D341Med (cell line): ENCODE results near the gene NOSIP.

Experiments
- DNase-seq: peaks from one replicate; pipeline ENCODE4 v3.0.0; 2012; ENCODE audit warnings: low spot score

The NOSIP gene

DNA sequence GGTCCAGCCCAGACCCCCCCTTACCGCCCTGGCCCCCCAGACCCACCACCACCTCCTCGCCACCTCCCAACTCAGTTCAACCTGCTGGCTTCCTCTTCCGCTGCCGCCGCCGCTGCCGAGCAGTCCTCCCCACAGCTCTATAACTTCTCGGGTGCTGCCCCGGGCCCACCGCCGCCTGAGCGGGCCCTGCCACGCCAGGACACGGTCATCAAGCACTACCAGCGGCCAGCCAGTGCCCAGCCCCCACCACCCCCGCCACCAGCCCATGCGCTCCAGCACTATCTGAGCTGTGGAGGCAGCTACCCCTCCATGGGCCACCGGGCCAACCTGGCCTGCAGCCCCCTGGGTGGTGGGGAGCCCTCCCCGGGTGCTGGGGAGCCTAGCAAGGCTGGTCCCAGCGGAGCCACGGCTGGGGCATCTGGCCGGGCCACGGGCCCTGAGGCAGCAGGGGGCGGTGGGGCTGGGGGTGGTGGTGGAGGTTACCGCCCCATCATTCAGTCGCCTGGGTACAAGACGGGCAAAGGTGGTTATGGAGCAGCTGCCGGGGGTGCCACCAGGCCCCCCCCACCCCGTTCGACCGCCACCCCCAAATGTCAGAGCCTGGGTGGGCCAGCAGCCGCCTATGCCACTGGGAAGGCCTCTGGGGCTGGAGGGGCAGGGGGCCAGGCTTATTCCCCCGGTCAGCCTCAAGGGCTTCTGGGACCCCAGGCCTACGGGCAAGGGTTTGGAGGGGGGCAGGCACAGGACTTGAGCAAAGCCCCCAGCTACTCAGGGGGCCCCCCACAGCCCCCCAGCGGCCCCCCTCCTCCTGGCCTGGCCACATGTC is 14.8 kb upstream of the NOSIP start:
- DNase-seq, result peak; percentile 14

DNA sequence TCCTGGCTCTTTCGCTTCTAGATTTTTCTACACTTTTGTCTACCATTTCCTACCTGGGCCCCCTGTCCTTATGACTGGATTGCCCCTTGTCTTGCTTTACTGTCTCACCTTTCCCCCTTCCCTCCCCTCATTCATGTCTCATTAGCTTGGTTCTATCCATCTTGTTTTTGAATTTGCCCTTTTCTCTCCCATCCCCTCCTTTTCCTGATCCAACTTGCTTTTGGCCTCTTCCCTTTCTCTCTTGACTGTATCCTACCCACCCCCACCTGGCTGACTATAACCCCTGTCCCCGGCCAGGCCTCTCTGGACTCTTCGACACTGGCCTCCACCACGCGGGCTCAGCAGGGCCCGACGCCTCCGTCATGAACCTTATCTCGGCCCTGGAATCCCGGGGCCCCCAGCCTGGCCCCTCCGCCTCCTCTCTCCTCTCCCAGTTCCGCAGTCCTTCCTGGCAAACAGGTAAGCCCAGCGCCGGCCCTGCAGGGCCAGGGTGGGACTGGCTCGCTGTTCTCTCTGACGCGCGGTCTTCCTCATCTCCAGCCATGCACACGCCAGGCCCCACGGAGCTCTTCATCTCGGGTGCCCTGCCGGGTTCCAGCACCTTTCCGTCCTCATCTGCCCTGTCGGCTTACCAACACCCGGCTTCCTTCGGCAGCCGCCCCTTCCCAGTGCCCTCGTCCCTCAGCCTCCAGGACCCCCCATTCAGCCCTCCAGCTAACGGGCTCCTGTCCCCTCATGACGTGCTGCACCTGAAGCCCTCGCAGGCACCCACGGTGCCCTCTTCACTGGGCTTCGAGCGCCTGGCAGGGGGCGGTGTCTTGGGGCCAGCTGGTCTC is 14.0 kb upstream of the NOSIP start:
- DNase-seq, result peak; percentile 20

DNA sequence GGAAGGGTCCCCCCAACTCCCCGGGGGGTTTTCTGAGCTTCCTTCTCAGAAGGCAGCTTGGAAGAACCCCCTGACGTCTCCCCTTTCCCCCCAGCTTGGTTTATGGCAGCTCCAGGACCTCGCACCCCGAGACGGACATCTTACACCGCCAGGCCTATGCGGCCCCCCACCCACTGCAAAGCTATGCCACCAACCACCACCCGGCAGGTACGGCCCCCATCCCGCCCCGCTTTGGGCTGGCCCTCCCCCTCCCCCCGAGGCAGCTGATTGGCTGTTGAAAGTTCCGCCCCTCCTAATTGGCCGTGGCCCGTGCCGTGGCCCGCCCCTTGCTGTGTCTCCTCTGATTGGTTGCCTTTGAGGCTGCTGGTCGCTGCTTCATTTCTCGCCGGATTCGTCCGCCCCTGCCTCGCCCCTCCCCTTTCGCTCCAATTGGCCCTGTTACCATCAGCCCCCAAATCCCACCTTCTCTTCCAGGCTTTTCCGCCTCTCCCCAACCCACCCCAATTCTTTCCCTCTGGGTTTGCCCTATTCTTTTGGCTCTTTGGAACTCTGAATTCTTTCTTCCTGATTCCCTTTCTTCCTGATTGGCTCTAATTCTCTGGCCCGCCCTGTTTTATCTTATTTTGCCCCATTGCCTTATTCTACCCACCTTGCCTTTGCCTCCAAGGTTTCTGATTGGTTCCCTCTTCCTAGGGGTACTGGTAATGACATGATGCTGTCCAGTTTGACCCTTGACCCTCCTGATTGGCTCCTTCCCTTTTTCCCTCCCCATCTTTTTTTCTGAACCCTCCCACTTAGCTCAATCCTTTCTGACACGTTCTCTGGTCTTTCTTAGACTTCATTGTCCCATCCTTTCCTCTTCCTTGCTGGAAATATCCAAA is 13.1 kb upstream of the NOSIP start:
- DNase-seq, result peak; percentile 99

DNA sequence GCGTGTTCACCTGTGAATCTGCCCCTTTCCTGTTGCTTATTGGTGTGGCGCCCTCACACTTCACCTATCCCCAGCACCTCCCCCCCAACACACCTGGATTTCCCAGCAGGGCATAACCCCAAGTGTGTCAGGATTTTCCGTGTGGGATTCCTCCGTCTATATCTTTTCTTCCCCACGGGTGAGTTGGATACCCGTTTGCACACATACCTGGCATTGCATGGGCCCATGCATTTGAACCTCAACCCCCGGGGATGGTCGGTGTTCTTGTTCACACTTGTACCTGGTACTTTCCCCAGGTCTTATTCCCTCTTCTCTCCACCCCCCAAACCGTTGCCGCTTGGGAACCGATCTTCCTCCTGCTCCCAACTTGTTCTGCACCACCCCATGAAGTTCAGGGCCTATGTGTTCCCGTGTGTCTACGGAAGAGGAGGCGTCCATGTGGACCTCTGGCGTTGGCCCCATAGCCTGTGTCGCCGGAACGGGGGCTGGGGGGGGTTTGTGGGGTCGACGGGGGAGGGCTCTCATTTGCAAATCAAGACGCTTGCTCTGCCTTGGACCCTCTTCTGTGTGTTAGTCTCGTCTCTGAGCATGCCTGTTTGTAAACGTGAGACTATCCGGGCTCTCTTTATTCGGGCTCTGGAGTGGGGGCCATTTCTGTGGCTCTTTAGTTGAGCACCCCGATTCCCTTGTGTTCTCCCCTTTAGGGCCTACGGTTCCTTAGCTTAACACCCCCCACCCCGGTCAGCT is 12.3 kb upstream of the NOSIP start:
- no peak for DNase-seq

DNA sequence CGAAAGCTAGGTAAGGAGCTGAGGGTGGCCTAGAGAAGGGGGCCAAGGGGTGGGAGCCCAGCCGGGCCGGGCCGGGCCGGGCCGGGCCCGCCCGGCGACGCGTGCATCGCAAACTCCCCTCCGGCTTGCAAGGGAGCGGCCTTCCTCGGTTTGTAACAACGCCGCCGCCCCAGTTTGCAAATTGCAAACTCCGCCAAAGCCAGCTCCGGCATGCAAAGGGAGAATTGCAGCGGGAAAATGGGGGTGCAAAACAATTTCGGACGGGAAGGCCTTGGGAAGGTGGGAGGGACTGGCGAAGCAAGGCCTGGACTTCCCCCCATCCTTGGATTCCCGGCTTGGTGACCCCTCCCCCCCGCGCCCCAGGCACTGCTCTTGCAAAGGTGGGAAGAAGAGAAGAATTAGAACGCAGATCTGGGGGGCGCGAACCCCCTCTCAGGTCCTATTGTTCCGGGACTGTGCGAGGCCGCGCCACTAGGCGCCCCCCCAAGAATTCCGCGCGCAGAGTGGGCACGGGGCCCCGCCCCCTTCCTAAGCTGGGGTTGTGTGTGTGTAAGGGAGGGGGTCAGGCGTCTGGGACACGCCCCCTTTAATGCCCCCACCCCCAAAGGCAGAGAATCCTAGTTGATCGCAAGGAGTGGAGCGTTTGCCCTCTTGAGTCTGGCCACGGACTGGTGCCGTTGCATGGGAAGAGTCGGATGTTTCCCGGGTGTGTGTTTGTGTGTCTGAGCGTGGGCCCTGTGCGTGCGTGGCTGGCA is 11.6 kb upstream of the NOSIP start:
- DNase-seq, result peak; percentile 47

DNA sequence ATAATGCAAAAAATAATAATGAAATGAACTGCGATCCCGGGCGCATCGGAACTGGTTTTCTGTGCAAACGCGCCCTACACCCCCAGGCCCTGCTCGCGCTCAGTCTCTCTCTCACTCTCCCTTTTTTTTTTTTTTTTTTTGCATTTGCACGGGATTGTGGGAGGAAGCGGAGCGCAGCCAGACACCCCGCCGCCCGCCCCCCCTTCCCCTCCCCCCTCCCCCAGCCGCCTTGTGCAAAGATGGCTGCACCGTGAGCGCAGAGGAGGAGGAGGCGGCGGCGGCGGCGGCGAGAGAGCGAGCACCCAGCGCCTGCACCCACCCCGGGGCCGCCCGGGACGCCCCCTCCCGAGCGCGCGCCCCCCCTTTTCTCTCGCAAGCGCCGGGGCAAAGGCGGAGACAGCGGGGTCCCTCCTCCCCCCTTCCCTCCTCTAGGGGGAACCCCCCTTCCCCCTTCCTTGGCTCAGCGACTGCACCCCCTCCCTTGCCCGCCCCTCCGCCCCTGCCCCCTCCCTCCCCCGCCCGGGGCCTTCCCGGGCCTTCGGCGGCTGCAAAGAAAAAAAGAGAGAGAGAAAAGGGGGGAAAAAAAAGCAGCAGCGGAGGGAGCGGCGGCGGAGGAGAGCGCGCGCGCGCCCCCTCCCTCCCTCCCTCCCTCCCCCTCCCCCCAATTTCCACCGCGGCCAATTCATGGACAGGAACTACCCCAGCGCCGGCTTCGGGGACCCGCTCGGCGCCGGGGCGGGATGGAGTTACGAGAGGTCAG is 10.8 kb upstream of the NOSIP start, which contains the start of gene PRR12:
Gene PRR12 (plus strand): TSS at position 212 of the 760 bp plus-strand sequence. CDS start 473 bp downstream, at position 685.
- peak; percentile 87 for DNase-seq

DNA sequence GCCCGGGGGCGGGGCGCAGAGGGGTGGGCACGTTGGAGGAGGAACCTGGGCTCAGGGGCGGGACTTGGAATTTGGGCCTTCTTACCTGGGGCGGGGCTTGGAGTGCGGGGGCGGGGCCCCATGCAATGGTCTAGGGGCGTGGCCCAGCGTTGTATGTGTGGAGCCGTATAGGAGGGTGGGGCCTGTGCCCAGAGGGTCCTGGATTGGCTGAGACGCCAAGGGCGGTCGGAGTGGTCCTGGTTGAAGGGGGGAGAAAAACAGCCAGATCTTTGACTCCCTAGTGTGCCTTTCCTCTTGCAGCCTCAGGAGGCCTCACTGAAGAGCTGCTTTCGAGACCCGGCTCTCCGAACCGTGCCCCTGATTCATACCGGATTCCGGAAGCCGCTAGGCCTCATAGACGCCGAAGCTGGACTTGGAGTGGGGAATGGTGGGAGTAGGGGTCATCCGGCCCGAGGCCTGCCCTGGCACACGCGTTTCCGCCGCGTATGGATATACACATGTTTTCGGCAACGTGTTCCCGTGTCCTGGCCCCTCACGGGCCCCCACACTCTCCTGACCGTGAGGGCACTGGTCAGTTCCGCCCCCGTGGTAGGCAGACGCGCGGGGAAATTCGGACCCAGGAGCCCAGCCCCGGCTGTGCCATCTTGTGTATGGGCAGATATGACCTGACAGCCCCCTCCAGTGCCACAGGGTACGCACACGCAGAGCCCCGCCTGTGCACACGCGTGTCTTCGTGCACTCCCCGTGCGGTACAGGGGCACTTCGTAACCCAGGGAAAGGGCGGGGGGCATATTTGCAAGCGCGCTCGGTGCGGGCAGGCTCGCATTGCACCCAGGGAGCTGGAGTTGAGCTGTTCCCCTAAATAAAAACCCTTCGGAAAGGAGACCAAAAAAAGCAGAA is 10.0 kb upstream of the NOSIP start:
- DNase-seq, result peak; percentile 95

DNA sequence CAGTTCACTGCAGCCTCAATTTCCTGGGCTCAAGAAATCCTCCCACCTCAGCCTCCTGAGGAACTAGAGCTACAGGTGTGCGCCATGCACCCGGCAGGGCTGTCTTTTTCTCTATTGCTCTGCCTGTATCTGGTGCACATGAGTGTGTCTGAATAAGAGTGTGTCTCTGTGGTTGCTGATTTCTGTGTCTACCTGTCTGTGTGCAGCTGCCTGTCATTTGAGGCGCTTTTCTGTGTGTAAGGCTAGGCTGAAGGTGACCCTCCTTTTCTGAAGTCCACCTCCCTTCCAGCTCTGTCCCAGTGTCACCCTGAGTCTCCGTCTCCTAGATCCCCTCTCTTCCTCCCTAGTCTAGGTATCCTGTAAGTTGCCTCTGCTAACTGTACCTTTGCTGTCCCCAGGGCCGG is 9.1 kb upstream of the NOSIP start:
- peak; percentile 10 for DNase-seq

DNA sequence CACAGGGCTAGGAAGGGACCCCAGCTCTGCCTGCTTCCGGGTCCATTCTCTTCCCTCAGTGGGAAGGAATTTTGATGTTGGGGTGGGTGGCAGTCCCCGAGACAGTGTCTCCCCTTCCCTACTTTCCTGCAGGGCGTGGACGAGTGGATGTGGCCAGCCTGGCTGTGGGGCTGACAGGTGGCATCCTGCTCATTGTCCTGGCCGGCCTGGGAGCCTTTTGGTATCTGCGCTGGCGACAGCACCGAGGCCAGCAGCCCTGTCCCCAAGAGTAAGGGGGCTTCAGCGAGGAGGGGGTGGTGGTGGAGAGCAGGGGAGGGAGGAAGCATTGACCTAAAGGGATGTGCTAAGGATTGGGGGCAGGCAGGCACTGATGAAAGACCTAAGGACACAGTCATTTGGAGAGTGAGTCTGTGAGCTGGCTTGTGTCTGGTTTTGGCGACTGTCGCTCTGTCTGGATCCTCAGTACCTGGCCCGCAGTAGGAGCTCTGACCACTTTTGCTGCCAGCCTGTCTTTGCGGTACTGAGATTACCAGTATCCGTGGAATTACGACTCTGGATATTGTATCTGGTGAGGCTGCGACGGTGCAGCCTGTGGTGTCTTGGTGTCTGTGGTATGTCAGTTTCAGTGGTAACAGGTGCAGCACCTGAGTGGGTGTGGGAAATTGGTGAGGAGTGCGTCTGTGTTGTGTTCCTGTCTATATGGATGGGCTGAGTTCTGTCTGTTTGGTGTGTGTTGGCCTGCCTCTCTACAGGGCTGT is 8.2 kb upstream of the NOSIP start:
- DNase-seq, result no peak

DNA sequence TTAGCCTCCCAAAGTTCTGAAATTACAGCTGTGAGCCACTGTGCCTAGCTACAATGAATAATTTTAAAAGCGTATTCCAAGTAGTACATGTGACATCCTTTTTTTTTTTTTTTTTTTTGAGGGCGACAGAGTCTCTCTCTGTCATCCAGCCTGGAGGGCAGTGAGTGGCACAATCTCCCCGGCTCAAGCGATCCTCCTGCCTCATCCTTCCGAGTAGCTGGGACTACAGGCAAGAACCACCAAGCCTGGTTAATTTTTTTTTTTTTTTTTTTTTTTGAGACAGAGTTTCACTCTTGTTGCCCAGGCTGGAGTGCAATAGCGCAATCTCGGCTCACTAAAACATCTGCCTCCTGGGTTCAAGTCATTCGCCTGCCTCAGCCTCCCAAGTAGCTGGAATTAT is 6.9 kb upstream of the NOSIP start:
- no peak for DNase-seq

DNA sequence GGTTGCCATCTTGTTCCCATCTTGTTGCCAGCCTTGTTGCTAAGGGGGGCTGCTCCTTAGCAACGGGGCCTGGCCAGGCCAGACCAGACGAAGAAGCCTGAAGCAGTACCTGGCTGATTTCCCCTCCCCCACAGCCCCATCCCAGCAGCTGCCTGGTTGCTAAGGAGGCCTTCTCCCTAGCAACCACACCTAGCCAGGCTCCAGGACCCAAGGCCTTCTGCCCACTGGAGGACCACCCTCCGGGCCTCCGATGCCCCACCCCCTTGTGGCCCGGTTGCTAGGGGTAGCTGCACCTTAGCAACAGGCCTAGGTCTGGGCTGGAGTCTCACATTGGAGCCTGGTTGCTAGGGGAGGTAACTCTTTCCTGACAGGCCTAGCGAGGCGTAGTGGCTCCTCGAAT is 4.7 kb upstream of the NOSIP start:
- peak; percentile 13 for DNase-seq

DNA sequence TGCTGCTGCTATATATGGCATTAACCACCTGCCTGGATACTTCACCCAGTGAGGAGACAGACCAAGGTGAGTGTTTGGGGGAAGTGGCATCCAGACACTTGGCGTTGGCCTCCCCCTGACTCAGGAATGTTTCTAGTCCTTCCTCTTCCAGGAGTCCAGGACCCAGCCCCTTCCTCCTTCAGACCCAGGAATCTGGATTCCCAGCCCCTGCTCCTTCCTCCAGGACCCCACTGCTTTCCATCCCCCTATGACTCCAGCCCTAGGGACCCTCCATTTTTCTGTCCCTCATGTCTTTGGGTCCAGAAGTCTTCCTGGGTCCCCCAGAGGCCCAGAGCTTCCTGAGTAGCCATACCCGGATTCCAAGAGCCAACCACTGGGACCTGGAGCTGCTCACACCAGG is 2.9 kb upstream of the NOSIP start:
- no peak for DNase-seq

DNA sequence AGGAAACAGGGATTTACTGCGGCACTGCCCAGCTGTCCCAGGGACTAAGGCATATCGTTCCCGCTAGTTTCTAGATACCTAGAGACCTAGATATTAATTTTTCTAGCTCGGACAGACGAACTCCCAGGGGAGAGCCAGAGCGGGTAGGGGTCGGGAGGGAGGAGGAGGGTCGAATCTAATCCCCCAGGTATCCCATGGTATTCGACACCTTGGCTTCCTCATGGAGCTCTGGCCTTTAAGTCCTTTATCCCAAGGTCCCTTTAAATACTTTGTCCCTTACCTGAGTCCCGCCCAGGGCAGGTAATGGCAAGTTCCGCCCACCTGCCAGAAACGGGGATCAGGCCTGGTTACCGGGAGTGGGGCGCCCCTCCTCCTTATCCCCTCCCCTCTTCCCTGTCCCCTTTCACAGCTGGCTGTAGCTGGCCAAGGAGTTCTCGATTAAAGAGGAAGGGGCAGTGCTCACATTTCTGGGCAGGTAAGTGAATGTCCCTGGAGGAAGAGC is 702 bp upstream of the NOSIP start, which contains the start of gene PRRG2:
Gene PRRG2 (plus strand): TSS at position 310 of the 502 bp plus-strand sequence. CDS start 1,904 bp downstream, outside the sequence.
- DNase-seq, result peak; percentile 15

DNA sequence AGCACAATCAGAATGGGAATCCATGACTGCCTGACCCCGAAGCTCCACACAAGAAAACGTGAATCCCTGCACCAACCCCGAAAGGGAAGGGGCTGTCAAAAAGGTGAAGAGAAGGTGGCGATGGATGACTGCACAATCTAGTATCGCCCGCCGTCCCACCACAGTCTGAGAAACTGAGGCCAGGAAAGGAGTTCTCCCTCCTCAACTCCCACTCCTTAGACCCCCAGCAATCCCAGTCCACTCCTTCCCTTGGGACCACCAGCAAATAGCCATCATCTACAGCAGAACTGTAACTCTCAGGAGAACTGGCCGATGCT is 451 bp downstream of the NOSIP start:
- peak; percentile 29 for DNase-seq

DNA sequence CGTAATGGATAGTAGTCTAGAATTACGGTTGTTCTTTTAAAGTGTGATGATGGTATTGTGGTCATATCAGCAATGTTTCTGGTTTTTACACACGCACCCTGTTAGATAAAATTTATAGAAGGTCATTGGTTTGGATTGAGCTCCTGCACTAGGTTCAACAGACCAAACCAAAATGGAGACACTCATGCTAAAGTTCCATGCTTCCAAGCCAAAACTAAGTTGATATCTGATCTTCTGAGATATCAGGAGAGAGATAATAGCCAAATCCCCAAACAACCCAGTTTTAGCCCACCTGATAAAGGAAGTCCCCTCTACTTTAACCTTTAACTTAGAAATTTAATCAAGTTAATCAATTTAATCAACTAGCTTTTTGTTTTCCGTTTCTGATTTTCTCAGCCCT is 1.2 kb downstream of the NOSIP start:
- DNase-seq, result no peak

DNA sequence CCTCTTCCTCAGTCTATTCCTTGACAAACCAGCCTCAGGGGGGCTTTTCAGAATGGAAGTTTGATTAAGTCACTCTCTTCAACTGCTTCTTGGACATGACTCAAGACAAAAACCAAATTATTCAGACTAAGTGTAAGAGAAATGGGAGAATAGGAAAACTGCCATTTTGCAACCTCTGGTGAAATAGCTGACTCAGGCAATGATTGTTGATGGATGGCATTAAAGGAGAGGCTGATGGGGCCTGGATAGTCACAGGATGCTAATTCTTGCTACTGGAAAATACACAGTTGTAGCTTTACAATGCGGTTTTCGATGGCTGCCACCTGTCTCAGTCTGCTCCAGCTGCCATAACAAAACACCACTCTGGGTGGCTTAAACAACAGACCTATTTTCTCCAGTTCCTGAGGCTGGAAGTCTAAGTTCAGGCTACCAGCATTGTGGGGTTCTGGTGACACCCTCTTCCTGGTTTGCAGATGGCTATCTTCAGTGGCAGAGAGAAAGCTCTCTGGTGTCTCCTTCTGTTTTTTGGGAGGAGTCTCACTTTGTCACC is 6.1 kb downstream of the NOSIP start:
- no peak for DNase-seq

DNA sequence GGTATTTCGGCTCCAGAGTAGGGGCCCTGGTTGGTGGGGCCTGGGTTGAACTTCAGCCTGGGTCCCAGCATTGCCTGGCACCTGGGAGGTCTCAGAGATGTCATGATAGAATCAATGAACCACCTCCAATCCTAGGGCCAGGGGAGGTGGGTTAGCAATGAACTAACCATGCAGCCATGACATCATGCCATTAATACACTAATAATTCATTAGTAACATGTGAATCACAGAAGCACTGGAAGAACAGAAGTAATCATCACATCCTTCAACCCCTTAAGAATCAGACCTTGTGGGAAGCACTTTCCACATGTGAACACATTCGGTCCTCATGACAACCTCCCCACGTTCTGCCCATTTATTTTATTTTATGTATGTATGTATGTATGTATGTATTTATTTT is 6.9 kb downstream of the NOSIP start:
- no peak for DNase-seq

DNA sequence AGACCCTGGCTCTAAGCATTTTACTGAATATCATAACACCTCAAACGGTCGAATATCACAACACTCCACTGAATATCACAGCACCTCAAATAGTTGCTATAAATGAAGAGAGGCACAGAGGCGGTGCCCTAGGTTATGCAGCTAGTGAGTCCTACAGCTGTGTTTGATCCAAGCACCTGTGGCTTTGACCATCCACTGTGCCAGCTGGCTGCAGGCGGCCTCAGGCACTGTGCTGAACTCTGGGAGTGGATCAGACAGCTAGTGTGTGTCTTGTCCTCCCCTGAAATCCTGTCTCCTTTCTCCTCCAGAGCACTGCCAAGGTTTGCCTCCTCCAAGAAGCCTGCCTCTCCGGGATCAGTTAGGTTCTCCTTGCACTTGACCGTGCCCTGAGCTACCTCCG is 7.3 kb downstream of the NOSIP start:
- peak; percentile 14 for DNase-seq
